AG04450 (cell line): ENCODE results near the gene CDCP1. TPM values are rescaled to one million over a fixed set of nuclear protein-coding genes. Genes with fewer than 3 reads are reported as not detected.

Experiments
- CTCF ChIA-PET: fragments of 300-600, 350-600 bp; formaldehyde crosslinking; extraction: SDS; loops from one replicate; lab custom pipeline; 2022; ENCODE audit warnings: antibody characterized with exemption, inconsistent platforms; lab: Charles Lee
- POLR2A ChIA-PET: fragments of 350-600 bp; formaldehyde crosslinking; extraction: SDS; loops from one replicate; lab custom pipeline; 2021; ENCODE audit warnings: antibody characterized with exemption, inconsistent platforms; lab: Yijun Ruan, JAX
- DNase-seq: peaks from one replicate; pipeline ENCODE4 v3.0.0-alpha.2; 2011; ENCODE audit warnings: low read depth, low spot score
- H3K27ac ChIP-seq: one replicate; pipeline ENCODE4 v1.5.1; 2012; ENCODE audit warnings: low read depth, low read length, control low read depth
- H3K27me3 ChIP-seq: one replicate; pipeline ENCODE4 v1.6.0; 2012; ENCODE audit warnings: low read length; ENCODE audit not compliant: control insufficient read depth, insufficient read depth
- H3K4me3 ChIP-seq: 2 replicates; pipeline ENCODE4 v1.5.1; 2011; ENCODE audit warnings: mild to moderate bottlenecking, low read depth, low read length, control low read depth
- H3K9me3 ChIP-seq: 2 replicates; pipeline ENCODE4 v1.5.1; 2012; ENCODE audit warnings: low read length; ENCODE audit not compliant: control insufficient read depth, insufficient read depth
- CTCF ChIP-seq: IDR thresholded peaks from 2 replicates; pipeline ENCODE4 v1.5.1; 2011; ENCODE audit warnings: low read depth, low read length, control low read depth, inconsistent platforms
- polyA plus RNA-seq: library from polyadenylated mRNA; depleted of rRNA; stranded (reverse); fragments of >200 nt; gene quantifications from 2 replicates; pipeline ENCODE4 v1.2.3, GENCODE V29; 2011

The CDCP1 gene
- polyA plus RNA-seq, 1 experiment = 13.6 TPM

- DNase-seq = no peak
- H3K4me3 ChIP-seq = no peak overlapping the region
- H3K27ac ChIP-seq = no peak overlapping the region
- no peak for TF ChIP-seq CTCF
- no peaks in the 10 kb centered on the region for H3K27me3 ChIP-seq
- ChIA-PET CTCF (interaction anchor here (1.3 kb wide), 3 partner anchors 9 to 89 kb away, joined by 3 to 6 read pairs (median 4); no protein-coding TSS in a partner anchor), POLR2A (interaction anchor here (1.2 to 1.5 kb wide), 3 partner anchors 9 to 92 kb away, joined by 3 to 5 read pairs (median 3); no protein-coding TSS in a partner anchor)
- H3K9me3 ChIP-seq = peaks cover 4% of the 10 kb centered on the region; the same call in 1 of the 2 replicates
Observed at GRCh38 chr3:45132568-45133211, 13.5 kb downstream of the CDCP1 start.

- Histone ChIP-seq H3K27ac (no peak overlapping the region), H3K9me3 (peaks cover 4% of the 10 kb centered on the region; the same call in 1 of the 2 replicates), H3K27me3 (no peaks in the 10 kb centered on the region), H3K4me3 (no peak overlapping the region)
- POLR2A ChIA-PET = no interaction called here
- DNase-seq = no peak
- CTCF ChIA-PET = no interaction called here
- no peak for TF ChIP-seq CTCF
Observed at GRCh38 chr3:45131201-45131600, 15.0 kb downstream of the CDCP1 start.

GRCh38 chr3:45130476-45130875, 15.7 kb downstream of the CDCP1 start:
- DNase-seq = no peak
- Histone ChIP-seq H3K27me3 (no peaks in the 10 kb centered on the region), H3K4me3 (no peak overlapping the region), H3K27ac (no peak overlapping the region), H3K9me3 (peaks cover 4% of the 10 kb centered on the region; the same call in 1 of the 2 replicates)
- ChIA-PET POLR2A (no interaction called here), CTCF (interaction anchor here (1.0 to 1.3 kb wide), 2 partner anchors 80 to 87 kb away, joined by 3 read pairs; no protein-coding TSS in a partner anchor)
- no peak for TF ChIP-seq CTCF

- Histone ChIP-seq H3K27ac (no peak overlapping the region), H3K4me3 (no peak overlapping the region), H3K27me3 (no peaks in the 10 kb centered on the region), H3K9me3 (no peaks in the 10 kb centered on the region; the same call in 1 of the 2 replicates)
- no peak for TF ChIP-seq CTCF
- no peak for DNase-seq
- CTCF ChIA-PET = interaction anchor here (0.6 kb wide), 1 partner anchor 16 kb away, joined by 3 read pairs; no protein-coding TSS in a partner anchor
- POLR2A ChIA-PET = no interaction called here
Observed at GRCh38 chr3:45128950-45129349, 17.2 kb downstream of the CDCP1 start.

GRCh38 chr3:45127130-45127822, 18.9 kb downstream of the CDCP1 start:
- ChIA-PET POLR2A (no interaction called here), CTCF (interaction anchor here (1.0 kb wide), 1 partner anchor 49 kb away, joined by 3 read pairs; no protein-coding TSS in a partner anchor)
- no peaks in the 10 kb centered on the region for H3K27me3 ChIP-seq
- H3K9me3 ChIP-seq = no peaks in the 10 kb centered on the region; the same call in 1 of the 2 replicates
- no peak for DNase-seq
- no peak overlapping the region for H3K4me3 ChIP-seq
- H3K27ac ChIP-seq = no peak overlapping the region
- no peak for TF ChIP-seq CTCF
